BJ (cell line): ENCODE results near the gene PLEKHA1. TPM values are rescaled to one million over a fixed set of nuclear protein-coding genes. Genes with fewer than 3 reads are reported as not detected.

ENCODE experiments used
- CTCF ChIA-PET: fragments of 350-600 bp; formaldehyde crosslinking; extraction: SDS; loops from one replicate; lab custom pipeline; 2021; ENCODE audit warnings: antibody characterized with exemption, inconsistent platforms; lab: Yijun Ruan, JAX
- POLR2A ChIA-PET: fragments of 300-600 bp; sonication (Branson Sonifier 250); formaldehyde crosslinking; extraction: SDS; loops from one replicate; lab custom pipeline; 2021; ENCODE audit warnings: antibody characterized with exemption; lab: Charles Lee
- DNase-seq: peaks from one replicate; pipeline ENCODE4 v3.0.0-alpha.2; 2011; ENCODE audit warnings: low read depth
- H3K27me3 ChIP-seq: 2 replicates; pipeline ENCODE4 v1.6.0; 2011; ENCODE audit warnings: low read length; ENCODE audit not compliant: control insufficient read depth, insufficient read depth
- H3K36me3 ChIP-seq: 2 replicates; pipeline ENCODE4 v1.5.1; 2011; ENCODE audit warnings: low read length; ENCODE audit not compliant: control insufficient read depth, insufficient read depth
- H3K4me3 ChIP-seq: 2 replicates; pipeline ENCODE4 v1.5.1; 2011; ENCODE audit warnings: low read depth, mild to moderate bottlenecking, control low read depth, low read length
- CTCF ChIP-seq: IDR thresholded peaks from 2 replicates; pipeline ENCODE4 v1.5.1; 2011; ENCODE audit warnings: low read depth, mild to moderate bottlenecking, control low read depth, inconsistent platforms, low read length, moderate library complexity; ENCODE audit not compliant: insufficient read depth
- polyA plus RNA-seq: library from polyadenylated mRNA; depleted of rRNA; stranded (reverse); fragments of >200 nt; gene quantifications from 2 replicates; pipeline ENCODE4 v1.2.3, GENCODE V29; 2011

Gene PLEKHA1
- polyA plus RNA-seq, 1 experiment = 18.6 TPM

- no peak for DNase-seq
- ChIA-PET POLR2A (interaction anchor here (0.6 kb wide), 1 partner anchor 12 kb away, joined by 3 read pairs; no protein-coding TSS in a partner anchor), CTCF (no interaction called here)
- Histone ChIP-seq H3K27me3 (peaks cover 9% of the 10 kb centered on the region), H3K36me3 (no peaks in the 10 kb centered on the region), H3K4me3 (peak overlapping the region; percentile 61)
- no peak for TF ChIP-seq CTCF
Measured at GRCh38 chr10:122463466-122464249, 89.2 kb downstream of the PLEKHA1 start.

- CTCF ChIA-PET = interaction anchor here (1.6 kb wide), 1 partner anchor 34 kb away, joined by 3 read pairs; no protein-coding TSS in a partner anchor
- peaks cover 7% of the 10 kb centered on the region for H3K27me3 ChIP-seq
- no peak for DNase-seq
- H3K4me3 ChIP-seq = no peak overlapping the region
- H3K36me3 ChIP-seq = no peaks in the 10 kb centered on the region
- TF ChIP-seq CTCF = no peak
- POLR2A ChIA-PET = no interaction called here
Measured at GRCh38 chr10:122464250-122464510, 89.7 kb downstream of the PLEKHA1 start.

GRCh38 chr10:122464586-122464985 is 90.1 kb downstream of the PLEKHA1 start:
- Histone ChIP-seq H3K4me3 (no peak overlapping the region), H3K27me3 (peaks cover 7% of the 10 kb centered on the region), H3K36me3 (no peaks in the 10 kb centered on the region)
- no peak for TF ChIP-seq CTCF
- ChIA-PET POLR2A (interaction anchor here (0.5 kb wide), 1 partner anchor 92 kb away, joined by 3 read pairs; no protein-coding TSS in a partner anchor), CTCF (interaction anchor here (1.6 kb wide), 1 partner anchor 34 kb away, joined by 3 read pairs; no protein-coding TSS in a partner anchor)
- no peak for DNase-seq

- Histone ChIP-seq H3K36me3 (no peaks in the 10 kb centered on the region), H3K4me3 (no peak overlapping the region), H3K27me3 (peaks cover 7% of the 10 kb centered on the region)
- ChIA-PET POLR2A (no interaction called here), CTCF (interaction anchor here (1.0 to 1.6 kb wide), 2 partner anchors 30 to 33 kb away, joined by 3 read pairs; no protein-coding TSS in a partner anchor)
- no peak for TF ChIP-seq CTCF
- DNase-seq = no peak
Measured at GRCh38 chr10:122465401-122466040, 91.0 kb downstream of the PLEKHA1 start.

GRCh38 chr10:122466951-122467381 is 92.5 kb downstream of the PLEKHA1 start:
- ChIA-PET CTCF (interaction anchor here (0.6 to 1.6 kb wide), 4 partner anchors 29 to 196 kb away, joined by 4 to 5 read pairs (median 4); partner anchors contain the start of gene BTBD16), POLR2A (no interaction called here)
- no peak overlapping the region for H3K4me3 ChIP-seq
- peaks cover 7% of the 10 kb centered on the region for H3K27me3 ChIP-seq
- no peak for TF ChIP-seq CTCF
- DNase-seq = no peak
- no peaks in the 10 kb centered on the region for H3K36me3 ChIP-seq
